Thyroid gland (tissue), 4 donors: ENCODE results near the gene GTPBP2. TPM values are rescaled to one million over a fixed set of nuclear protein-coding genes. Genes with fewer than 3 reads are reported as not detected.

Experiments used
- DNase-seq, 2 donors: peaks; one replicate each; pipeline ENCODE4 v3.0.0-alpha.2; 2019
- H3K27ac ChIP-seq, 3 donors: fragments of 200-600 bp; sonication (generic); 1 replicate in 2 of 3; 2 replicates in 1 of 3; pipeline ENCODE4 v1.5.1; 2016 to 2019; ENCODE audit warnings: mild to moderate bottlenecking in 1 of 3, moderate library complexity in 1 of 3
- H3K27me3 ChIP-seq: fragments of 200-600 bp; sonication (generic); one replicate; pipeline ENCODE4 v1.5.1; 2019
- H3K36me3 ChIP-seq, 2 donors: fragments of 200-600 bp; sonication (generic); one replicate each; pipeline ENCODE4 v1.5.1; 2016 to 2019
- H3K4me1 ChIP-seq, 2 donors: fragments of 200-600 bp; sonication (generic); one replicate each; pipeline ENCODE4 v1.5.1; 2017 to 2019
- H3K4me3 ChIP-seq, 3 donors: fragments of 200-600 bp; sonication (generic); replicated peaks in 1 of 3; 1 replicate in 2 of 3; 2 replicates in 1 of 3; pipeline ENCODE4 v1.5.1; 2016; ENCODE audit warnings: mild to moderate bottlenecking in 1 of 3
- H3K9me3 ChIP-seq: fragments of 200-600 bp; sonication (generic); one replicate; pipeline ENCODE4 v1.5.1; 2017
- CTCF ChIP-seq, 6 experiments: fragments of 200-600 bp in 3 of 6; fragments of 450-650 bp in 3 of 6; sonication (generic) in 3 of 6; IDR thresholded peaks; one replicate each; pipeline ENCODE4 v1.5.1; 2016 to 2019; ENCODE audit warnings: antibody characterized with exemption in 6 of 6, mild to moderate bottlenecking in 2 of 6, inconsistent platforms in 1 of 6, moderate library complexity in 1 of 6
- POLR2A ChIP-seq, 2 donors: fragments of 450-650 bp; IDR thresholded peaks; one replicate each; pipeline ENCODE4 v1.6.1; 2017; ENCODE audit warnings: antibody characterized with exemption in 2 of 2, mild to moderate bottlenecking in 2 of 2, moderate library complexity in 1 of 2
- WGBS, 2 donors: methylation state at CpG; one replicate each; pipeline ENCODE4 v1.1.5; 2017; 5-methylcytosine and 5-hydroxymethylcytosine counted together
- intact Hi-C: fragments of 100-400 bp; cut with DNase I; formaldehyde crosslinking; loops from one replicate; pipeline ENCODE4 v1.15.1; 2023
- total RNA-seq, 4 donors: library from RNA; depleted of rRNA; stranded (reverse); fragments of >200 nt; gene quantifications; one replicate each; pipeline ENCODE4 v1.2.3, GENCODE V29; 2016

GTPBP2 gene
- total RNA-seq, 4 donors from 2014 or later, result 50.2 to 65.8 (median 58.1) TPM

- no peak for DNase-seq
- TF ChIP-seq POLR2A (IDR thresholded peaks at IDR 0.05), result no peak
- TF ChIP-seq CTCF (IDR thresholded peaks at IDR 0.05), result no peak
- no peaks in the 10 kb centered on the region for H3K4me1 ChIP-seq
- H3K27ac ChIP-seq, result no peak overlapping the region
- intact Hi-C loops, result no loop called here
- H3K9me3 ChIP-seq, result no peaks in the 10 kb centered on the region
- H3K27me3 ChIP-seq, result no peaks in the 10 kb centered on the region
- 88 to 95% methylated on average over 9 of the region's 9 CpGs for WGBS, 2 donors
- H3K4me3 ChIP-seq, result no peak overlapping the region
- peaks cover 29 to 30% of the 10 kb centered on the region in 2 donors for H3K36me3 ChIP-seq
These were observed 12.2 kb downstream of the GTPBP2 start for GRCh38 chr6:43616725-43617472.

- intact Hi-C loops, result no loop called here
- peaks cover 13 to 20% of the 10 kb centered on the region in 2 donors for H3K36me3 ChIP-seq
- 86 to 90% methylated on average over 3 of the region's 3 CpGs for WGBS, 2 donors
- no peaks in the 10 kb centered on the region for H3K9me3 ChIP-seq
- DNase-seq, result no peak
- H3K27me3 ChIP-seq, result no peaks in the 10 kb centered on the region
- TF ChIP-seq POLR2A (IDR thresholded peaks at IDR 0.05), result no peak
- no peak for TF ChIP-seq CTCF (IDR thresholded peaks at IDR 0.05)
- H3K27ac ChIP-seq, result no peak overlapping the region
- H3K4me1 ChIP-seq, result no peaks in the 10 kb centered on the region
- H3K4me3 ChIP-seq, result no peak overlapping the region
These were observed 14.7 kb downstream of the GTPBP2 start for GRCh38 chr6:43614396-43614730.

GRCh38 chr6:43613721-43614395 lies 15.2 kb downstream of the GTPBP2 start:
- intact Hi-C loops, result no loop called here
- no peak overlapping the region for H3K27ac ChIP-seq

GRCh38 chr6:43610431-43610830 lies 18.6 kb downstream of the GTPBP2 start:
- Histone ChIP-seq H3K36me3 (peaks cover 13 to 20% of the 10 kb centered on the region in 2 donors), H3K27me3 (no peaks in the 10 kb centered on the region), H3K4me1 (no peaks in the 10 kb centered on the region), H3K27ac (no peak overlapping the region), H3K9me3 (no peaks in the 10 kb centered on the region), H3K4me3 (no peak overlapping the region)
- TF ChIP-seq CTCF (IDR thresholded peaks at IDR 0.05) (no peak), POLR2A (IDR thresholded peaks at IDR 0.05) (no peak)
- intact Hi-C loops, result no loop called here
- 98% methylated on average over 5 of the region's 5 CpGs for WGBS, 2 donors
- no peak for DNase-seq

More at GRCh38 chr6:43613721-43614395, 15.2 kb downstream of the GTPBP2 start:
- DNase-seq, result no peak
- WGBS, 2 donors, result 87 to 95% methylated on average over 6 of the region's 6 CpGs
- no peaks in the 10 kb centered on the region for H3K27me3 ChIP-seq
- H3K9me3 ChIP-seq, result no peaks in the 10 kb centered on the region
- no peaks in the 10 kb centered on the region for H3K4me1 ChIP-seq
- H3K4me3 ChIP-seq, result no peak overlapping the region
- peaks cover 13 to 20% of the 10 kb centered on the region in 2 donors for H3K36me3 ChIP-seq
- TF ChIP-seq POLR2A (IDR thresholded peaks at IDR 0.05) (no peak), CTCF (IDR thresholded peaks at IDR 0.05) (no peak)

GRCh38 chr6:43609402-43609801 lies 19.7 kb downstream of the GTPBP2 start:
- H3K27me3 ChIP-seq, result no peaks in the 10 kb centered on the region
- WGBS, 2 donors, result 89 to 91% methylated on average over 1 of the region's 1 CpG
- no peak for DNase-seq
- no peaks in the 10 kb centered on the region for H3K9me3 ChIP-seq
- peaks cover 14 to 20% of the 10 kb centered on the region in 2 donors for H3K36me3 ChIP-seq
- H3K4me1 ChIP-seq, result no peaks in the 10 kb centered on the region
- intact Hi-C loops, result no loop called here
- no peak for TF ChIP-seq POLR2A (IDR thresholded peaks at IDR 0.05)
- TF ChIP-seq CTCF (IDR thresholded peaks at IDR 0.05), result no peak
- H3K4me3 ChIP-seq, result no peak overlapping the region
- no peak overlapping the region for H3K27ac ChIP-seq
